WTC11 (cell line): ENCODE measurements around the gene CTDSP2. TPM values are rescaled to one million over a fixed set of nuclear protein-coding genes. Genes with fewer than 3 reads are reported as not detected.

Experiments used
- ATAC-seq: fragments of 200-7000 bp; cut with Tn5 transposase; 2 replicates; pipeline ENCODE4 v1.10.0; 2021; ENCODE audit warnings: mild to moderate bottlenecking, moderate library complexity
- CTCF ChIA-PET: fragments of 300-600 bp; sonication (Branson Sonifier 250); formaldehyde crosslinking; loops from one replicate; lab custom pipeline; 2021; ENCODE audit warnings: antibody characterized with exemption; lab: Charles Lee
- POLR2A ChIA-PET: fragments of 350-600 bp; sonication (Branson Sonifier 250); formaldehyde crosslinking; loops from one replicate; lab custom pipeline; 2021; ENCODE audit warnings: antibody characterized with exemption; lab: Charles Lee
- DNase-seq: peaks from one replicate; pipeline ENCODE4 v3.0.0; 2021; ENCODE audit warnings: low spot score
- H3K27ac Mint-ChIP-seq: 2 replicates; pipeline ENCODE4 v1.8.0; 2021; ENCODE audit warnings: mixed read lengths
- H3K27me3 Mint-ChIP-seq: 2 replicates; pipeline ENCODE4 v1.8.0; 2021; ENCODE audit warnings: low read depth, mild to moderate bottlenecking, moderate library complexity, mixed read lengths
- H3K36me3 Mint-ChIP-seq: 2 replicates; pipeline ENCODE4 v1.8.0; 2021; ENCODE audit warnings: mixed read lengths
- H3K4me1 Mint-ChIP-seq: 2 replicates; pipeline ENCODE4 v1.8.0; 2022; ENCODE audit warnings: mixed read lengths
- H3K4me3 Mint-ChIP-seq: 2 replicates; pipeline ENCODE4 v1.8.0; 2021; ENCODE audit warnings: mild to moderate bottlenecking, moderate library complexity, mixed read lengths
- H3K9me3 Mint-ChIP-seq: 2 replicates; pipeline ENCODE4 v1.8.0; 2021; ENCODE audit warnings: mixed read lengths
- CBFB ChIP-seq: sonication (generic); formaldehyde crosslinking; IDR thresholded peaks from 2 replicates; pipeline ENCODE4 v1.8.1; 2022; ENCODE audit warnings: mild to moderate bottlenecking, low read depth, missing genetic modification reagents
- GABPB1 ChIP-seq: sonication (generic); formaldehyde crosslinking; IDR thresholded peaks from 2 replicates; pipeline ENCODE4 v1.8.1; 2023; ENCODE audit warnings: mild to moderate bottlenecking, missing genetic modification reagents
- IRF2 ChIP-seq: sonication (generic); formaldehyde crosslinking; IDR thresholded peaks from 2 replicates; pipeline ENCODE4 v1.8.0; 2022; ENCODE audit warnings: low read depth, missing genetic modification reagents, borderline replicate concordance
- JUN ChIP-seq: sonication (generic); formaldehyde crosslinking; IDR thresholded peaks from 2 replicates; pipeline ENCODE4 v1.8.0; 2023; ENCODE audit warnings: mild to moderate bottlenecking, missing genetic modification reagents
- MAX ChIP-seq: sonication (generic); formaldehyde crosslinking; IDR thresholded peaks from 2 replicates; pipeline ENCODE4 v1.8.0; 2022; ENCODE audit warnings: mild to moderate bottlenecking, missing genetic modification reagents
- NFE2L1 ChIP-seq: sonication (generic); formaldehyde crosslinking; IDR thresholded peaks from 2 replicates; pipeline ENCODE4 v1.8.1; 2023; ENCODE audit warnings: missing genetic modification reagents
- NFYB ChIP-seq: sonication (generic); formaldehyde crosslinking; conservative IDR thresholded peaks from 2 replicates; pipeline ENCODE4 v1.8.0; 2022; ENCODE audit warnings: low read depth, missing genetic modification reagents
- OVOL2 ChIP-seq: fragments of 250-450 bp; sonication (Bioruptor Pico); IDR thresholded peaks from 2 replicates; pipeline ENCODE4 v1.9.0; 2021; ENCODE audit warnings: mild to moderate bottlenecking, borderline replicate concordance
- PRRX2 ChIP-seq: fragments of 250-450 bp; sonication (Bioruptor Pico); IDR thresholded peaks from 2 replicates; pipeline ENCODE4 v1.8.0; 2021; ENCODE audit warnings: mild to moderate bottlenecking
- SOX15 ChIP-seq: fragments of 250-450 bp; sonication (Bioruptor Pico); IDR thresholded peaks from 2 replicates; pipeline ENCODE4 v1.9.0; 2021; ENCODE audit warnings: mild to moderate bottlenecking
- ZBTB43 ChIP-seq: sonication (generic); formaldehyde crosslinking; IDR thresholded peaks from 2 replicates; pipeline ENCODE4 v1.8.1; 2023; ENCODE audit warnings: mild to moderate bottlenecking, missing genetic modification reagents
- ZNF219 ChIP-seq: sonication (generic); formaldehyde crosslinking; IDR thresholded peaks from 2 replicates; pipeline ENCODE4 v1.8.0; 2023; ENCODE audit warnings: missing genetic modification reagents, mild to moderate bottlenecking, borderline replicate concordance
- ZNF263 ChIP-seq: sonication (generic); formaldehyde crosslinking; IDR thresholded peaks from 2 replicates; pipeline ENCODE4 v1.8.1; 2022; ENCODE audit warnings: low read depth, mild to moderate bottlenecking, moderate library complexity, missing genetic modification reagents
- ZNF281 ChIP-seq: sonication (generic); formaldehyde crosslinking; IDR thresholded peaks from 2 replicates; pipeline ENCODE4 v1.8.0; 2023; ENCODE audit warnings: mild to moderate bottlenecking, missing genetic modification reagents
- ZNF671 ChIP-seq: fragments of 250-450 bp; sonication (Bioruptor Pico); IDR thresholded peaks from 2 replicates; pipeline ENCODE4 v1.8.0; 2021; ENCODE audit warnings: mild to moderate bottlenecking
- total RNA-seq: library from RNA; stranded (reverse); gene quantifications from 3 replicates; pipeline ENCODE4 v1.2.3, GENCODE V29; 2021
- TF ChIP-seq, protein P1 (sequence below): sonication (generic); formaldehyde crosslinking; IDR thresholded peaks from 2 replicates; pipeline ENCODE4 v1.8.1; 2022; ENCODE audit warnings: low read depth, mild to moderate bottlenecking, moderate library complexity, missing genetic modification reagents, borderline replicate concordance
- TF ChIP-seq, protein P2 (sequence below): sonication (generic); formaldehyde crosslinking; IDR thresholded peaks from 2 replicates; pipeline ENCODE4 v1.8.1; 2022; ENCODE audit warnings: missing genetic modification reagents, borderline replicate concordance
- TF ChIP-seq, protein P3 (sequence below): sonication (generic); formaldehyde crosslinking; conservative IDR thresholded peaks from 2 replicates; pipeline ENCODE4 v1.8.1; 2023; ENCODE audit warnings: mild to moderate bottlenecking, low read depth, missing genetic modification reagents, moderate library complexity
- TF ChIP-seq, protein P4 (sequence below): fragments of 250-450 bp; sonication (Bioruptor Pico); IDR thresholded peaks from 2 replicates; pipeline ENCODE4 v1.9.0; 2021; ENCODE audit warnings: moderate library complexity, mild to moderate bottlenecking, inconsistent platforms, borderline replicate concordance

Gene CTDSP2
- total RNA-seq, 1 experiment from 2014 or later, result 122 TPM

DNA sequence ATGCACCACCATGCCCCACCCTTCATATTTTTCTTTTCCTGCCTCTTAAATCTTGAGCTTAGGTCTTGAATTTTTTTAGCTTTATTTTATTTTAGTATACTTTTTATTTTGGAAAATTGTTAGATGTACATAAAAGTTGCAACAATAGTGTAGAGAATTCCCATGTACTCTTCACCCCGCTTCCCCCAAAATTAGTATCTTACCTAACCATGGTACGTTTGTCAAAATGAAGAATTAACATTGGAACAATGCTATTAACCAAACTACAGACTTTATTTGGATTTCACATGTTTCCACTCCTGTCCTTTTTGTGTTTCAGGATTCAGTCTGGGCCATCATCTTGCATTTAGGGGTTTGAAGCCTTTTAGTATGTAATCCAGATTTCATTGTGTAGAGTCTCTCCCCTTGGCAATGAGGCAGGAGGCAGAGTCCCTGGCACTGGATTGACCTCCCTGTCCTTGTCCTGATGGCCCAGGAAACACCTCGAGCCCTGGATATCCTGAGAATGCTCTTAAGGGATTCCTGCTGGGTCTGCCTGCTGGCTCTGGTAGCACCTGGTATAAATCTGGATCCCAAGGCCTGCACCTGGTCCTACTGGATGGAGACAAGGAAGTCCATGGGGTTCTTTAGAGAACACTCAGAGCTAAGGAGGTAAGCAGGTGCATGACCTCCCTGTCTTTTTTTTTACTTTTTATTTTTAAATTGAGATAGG, 19.9 kb upstream of the CTDSP2 start:
- CTCF ChIA-PET, result interaction anchor here (1.4 to 2.5 kb wide), 3 partner anchors 10 to 30 kb away, joined by 3 to 40 read pairs (median 4); no protein-coding TSS in a partner anchor
- H3K27me3 Mint-ChIP-seq, result peaks cover 40% of the 10 kb centered on the region
- no peak overlapping the region for H3K27ac Mint-ChIP-seq
- DNase-seq (no peak), ATAC-seq (no peak)
- POLR2A ChIA-PET, result interaction anchor here (2.2 to 2.6 kb wide), 2 partner anchors 14 kb away, joined by 5 to 10 read pairs; no protein-coding TSS in a partner anchor
- H3K36me3 Mint-ChIP-seq, result no peaks in the 10 kb centered on the region
- TF ChIP-seq CBFB (CRISPR knock-in tag), result no peak
- no peak for TF ChIP-seq NFYB
- TF ChIP-seq, protein P1, sequence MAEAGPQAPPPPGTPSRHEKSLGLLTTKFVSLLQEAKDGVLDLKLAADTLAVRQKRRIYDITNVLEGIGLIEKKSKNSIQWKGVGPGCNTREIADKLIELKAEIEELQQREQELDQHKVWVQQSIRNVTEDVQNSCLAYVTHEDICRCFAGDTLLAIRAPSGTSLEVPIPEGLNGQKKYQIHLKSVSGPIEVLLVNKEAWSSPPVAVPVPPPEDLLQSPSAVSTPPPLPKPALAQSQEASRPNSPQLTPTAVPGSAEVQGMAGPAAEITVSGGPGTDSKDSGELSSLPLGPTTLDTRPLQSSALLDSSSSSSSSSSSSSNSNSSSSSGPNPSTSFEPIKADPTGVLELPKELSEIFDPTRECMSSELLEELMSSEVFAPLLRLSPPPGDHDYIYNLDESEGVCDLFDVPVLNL (CRISPR knock-in tag), result no peak
- no peak for TF ChIP-seq GABPB1 (CRISPR knock-in tag)
- TF ChIP-seq ZBTB43 (CRISPR knock-in tag), result no peak
- TF ChIP-seq ZNF263, result no peak
- TF ChIP-seq SOX15, result no peak
- TF ChIP-seq, protein P2, sequence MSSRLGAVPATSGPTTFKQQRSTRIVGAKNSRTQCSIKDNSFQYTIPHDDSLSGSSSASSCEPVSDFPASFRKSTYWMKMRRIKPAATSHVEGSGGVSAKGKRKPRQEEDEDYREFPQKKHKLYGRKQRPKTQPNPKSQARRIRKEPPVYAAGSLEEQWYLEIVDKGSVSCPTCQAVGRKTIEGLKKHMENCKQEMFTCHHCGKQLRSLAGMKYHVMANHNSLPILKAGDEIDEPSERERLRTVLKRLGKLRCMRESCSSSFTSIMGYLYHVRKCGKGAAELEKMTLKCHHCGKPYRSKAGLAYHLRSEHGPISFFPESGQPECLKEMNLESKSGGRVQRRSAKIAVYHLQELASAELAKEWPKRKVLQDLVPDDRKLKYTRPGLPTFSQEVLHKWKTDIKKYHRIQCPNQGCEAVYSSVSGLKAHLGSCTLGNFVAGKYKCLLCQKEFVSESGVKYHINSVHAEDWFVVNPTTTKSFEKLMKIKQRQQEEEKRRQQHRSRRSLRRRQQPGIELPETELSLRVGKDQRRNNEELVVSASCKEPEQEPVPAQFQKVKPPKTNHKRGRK (CRISPR knock-in tag), result no peak
- no peak for TF ChIP-seq ZNF219 (CRISPR knock-in tag)
- no peak for TF ChIP-seq MAX (CRISPR knock-in tag)
- TF ChIP-seq IRF2 (CRISPR knock-in tag), result no peak
- TF ChIP-seq NFE2L1 (CRISPR knock-in tag), result no peak
- no peak for TF ChIP-seq OVOL2
- TF ChIP-seq ZNF671 (CRISPR knock-in tag), result no peak
- TF ChIP-seq, protein P3, sequence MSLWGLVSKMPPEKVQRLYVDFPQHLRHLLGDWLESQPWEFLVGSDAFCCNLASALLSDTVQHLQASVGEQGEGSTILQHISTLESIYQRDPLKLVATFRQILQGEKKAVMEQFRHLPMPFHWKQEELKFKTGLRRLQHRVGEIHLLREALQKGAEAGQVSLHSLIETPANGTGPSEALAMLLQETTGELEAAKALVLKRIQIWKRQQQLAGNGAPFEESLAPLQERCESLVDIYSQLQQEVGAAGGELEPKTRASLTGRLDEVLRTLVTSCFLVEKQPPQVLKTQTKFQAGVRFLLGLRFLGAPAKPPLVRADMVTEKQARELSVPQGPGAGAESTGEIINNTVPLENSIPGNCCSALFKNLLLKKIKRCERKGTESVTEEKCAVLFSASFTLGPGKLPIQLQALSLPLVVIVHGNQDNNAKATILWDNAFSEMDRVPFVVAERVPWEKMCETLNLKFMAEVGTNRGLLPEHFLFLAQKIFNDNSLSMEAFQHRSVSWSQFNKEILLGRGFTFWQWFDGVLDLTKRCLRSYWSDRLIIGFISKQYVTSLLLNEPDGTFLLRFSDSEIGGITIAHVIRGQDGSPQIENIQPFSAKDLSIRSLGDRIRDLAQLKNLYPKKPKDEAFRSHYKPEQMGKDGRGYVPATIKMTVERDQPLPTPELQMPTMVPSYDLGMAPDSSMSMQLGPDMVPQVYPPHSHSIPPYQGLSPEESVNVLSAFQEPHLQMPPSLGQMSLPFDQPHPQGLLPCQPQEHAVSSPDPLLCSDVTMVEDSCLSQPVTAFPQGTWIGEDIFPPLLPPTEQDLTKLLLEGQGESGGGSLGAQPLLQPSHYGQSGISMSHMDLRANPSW (CRISPR knock-in tag), result no peak
- TF ChIP-seq PRRX2 (CRISPR knock-in tag), result no peak
- TF ChIP-seq, protein P4, sequence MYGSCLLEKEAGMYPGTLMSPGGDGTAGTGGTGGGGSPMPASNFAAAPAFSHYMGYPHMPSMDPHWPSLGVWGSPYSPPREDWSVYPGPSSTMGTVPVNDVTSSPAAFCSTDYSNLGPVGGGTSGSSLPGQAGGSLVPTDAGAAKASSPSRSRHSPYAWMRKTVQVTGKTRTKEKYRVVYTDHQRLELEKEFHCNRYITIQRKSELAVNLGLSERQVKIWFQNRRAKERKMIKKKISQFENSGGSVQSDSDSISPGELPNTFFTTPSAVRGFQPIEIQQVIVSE (CRISPR knock-in tag), result no peak
- no peak for TF ChIP-seq ZNF281 (CRISPR knock-in tag)
- TF ChIP-seq JUN, result no peak
- peaks cover 36% of the 10 kb centered on the region for H3K4me1 Mint-ChIP-seq
- H3K4me3 Mint-ChIP-seq, result no peak overlapping the region
- H3K9me3 Mint-ChIP-seq, result no peaks in the 10 kb centered on the region
